ENCODE results near the gene TBCC.
"Not testable (repeated sequence)": the region's sequence is repeated elsewhere in the genome, so short reads cannot be mapped to it uniquely, and the experiment has no call there.

The TBCC gene

GRCh38 chr6:42733867-42734481 is 11.9 kb downstream of the TBCC start:
- not testable (repeated sequence) for DNase-seq (ENCODE audit: low read depth in 2 of 2)

- DNase-seq (ENCODE audit: low read depth in 2 of 2) = no peak
These were observed 16.2 kb downstream of the TBCC start for GRCh38 chr6:42729731-42730130.

- no peak for DNase-seq (ENCODE audit: low read depth in 2 of 2)
These were observed 18.3 kb downstream of the TBCC start for GRCh38 chr6:42727627-42728026.

- no peak for DNase-seq (ENCODE audit: low read depth in 2 of 2)
These were observed 18.8 kb downstream of the TBCC start for GRCh38 chr6:42727087-42727611.

- peak; percentile 55 to 66 for DNase-seq (ENCODE audit: low read depth in 2 of 2)
These were observed 19.3 kb downstream of the TBCC start for GRCh38 chr6:42726485-42727086.

GRCh38 chr6:42726026-42726425 is 19.9 kb downstream of the TBCC start:
- DNase-seq (ENCODE audit: low read depth in 2 of 2) = no peak

- no peak for DNase-seq (ENCODE audit: low read depth in 2 of 2)
These were observed 21.1 kb downstream of the TBCC start for GRCh38 chr6:42724825-42725224.

GRCh38 chr6:42722497-42722896 is 23.4 kb downstream of the TBCC start, which contains the start of gene PRPH2:
Gene PRPH2, minus strand, starts transcription at chr6:42722597. Its CDS starts 263 bp downstream, at chr6:42722334.
- no peak for DNase-seq (ENCODE audit: low read depth in 2 of 2)

- no peak for DNase-seq (ENCODE audit: low read depth in 2 of 2)
These were observed 25.2 kb downstream of the TBCC start for GRCh38 chr6:42720739-42721138.

GRCh38 chr6:42715871-42716270 is 30.0 kb downstream of the TBCC start:
- DNase-seq (ENCODE audit: low read depth in 2 of 2) = no peak

- no peak for DNase-seq (ENCODE audit: low read depth in 2 of 2)
These were observed 31.7 kb downstream of the TBCC start for GRCh38 chr6:42714098-42714761.

- DNase-seq (ENCODE audit: low read depth in 2 of 2) = no peak
These were observed 34.0 kb downstream of the TBCC start for GRCh38 chr6:42711930-42712329.

- DNase-seq (ENCODE audit: low read depth in 2 of 2) = no peak
These were observed 35.6 kb downstream of the TBCC start for GRCh38 chr6:42710316-42710715.

GRCh38 chr6:42709871-42710270 is 36.0 kb downstream of the TBCC start:
- DNase-seq (ENCODE audit: low read depth in 2 of 2) = no peak

- no peak for DNase-seq (ENCODE audit: low read depth in 2 of 2)
These were observed 37.8 kb downstream of the TBCC start for GRCh38 chr6:42708096-42708495.

GRCh38 chr6:42707595-42707994 is 38.3 kb downstream of the TBCC start:
- DNase-seq (ENCODE audit: low read depth in 2 of 2) = no peak

GRCh38 chr6:42704937-42705374 is 40.9 kb downstream of the TBCC start:
- no peak for DNase-seq (ENCODE audit: low read depth in 2 of 2)

- no peak for DNase-seq (ENCODE audit: low read depth in 2 of 2)
These were observed 41.5 kb downstream of the TBCC start for GRCh38 chr6:42704251-42704936.

GRCh38 chr6:42702786-42703185 is 43.1 kb downstream of the TBCC start:
- DNase-seq (ENCODE audit: low read depth in 2 of 2) = not testable (repeated sequence)

- DNase-seq (ENCODE audit: low read depth in 2 of 2) = no peak
These were observed 43.7 kb downstream of the TBCC start for GRCh38 chr6:42702200-42702599.

- no peak for DNase-seq (ENCODE audit: low read depth in 2 of 2)
These were observed 47.7 kb downstream of the TBCC start for GRCh38 chr6:42698217-42698616.

- DNase-seq (ENCODE audit: low read depth in 2 of 2) = no peak
These were observed 48.6 kb downstream of the TBCC start for GRCh38 chr6:42697268-42697655.
